ENCODE measurements around the gene NT5DC3.

NT5DC3 gene

DNA sequence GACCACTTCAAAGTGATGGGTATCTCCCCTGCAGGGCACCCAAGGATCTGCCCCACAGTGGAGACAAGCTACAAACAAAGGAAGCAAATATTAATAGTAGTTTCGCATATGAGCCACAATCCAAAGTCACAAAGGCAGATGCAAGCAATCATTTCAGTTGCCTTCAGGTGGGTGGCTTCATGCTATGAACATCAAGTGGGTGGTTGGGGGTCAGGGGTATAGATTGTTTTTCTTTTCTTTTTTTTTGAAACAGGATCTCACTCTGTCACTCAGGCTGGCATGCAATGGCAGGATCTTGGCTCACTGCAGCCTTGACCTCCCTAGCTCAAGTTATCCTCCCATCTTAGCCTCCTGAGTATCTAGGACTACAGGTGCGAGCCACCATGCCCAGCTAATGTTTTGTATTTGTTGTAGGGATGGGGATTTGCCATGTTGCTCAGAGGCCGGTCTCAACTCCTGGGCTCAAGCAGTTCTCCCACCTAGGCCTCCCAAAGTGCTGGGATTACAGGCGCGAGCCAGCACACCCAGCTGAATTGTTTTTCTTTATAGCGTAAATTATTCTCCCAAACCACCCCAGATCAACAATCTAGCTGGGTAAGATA is 13.4 kb upstream of the NT5DC3 start:
- no peaks in the 10 kb centered on the region for H3K9me2 ChIP-seq (replicated peaks; ENCODE audit: insufficient read depth, low read length)
- no peak for DNase-seq
- no peak overlapping the region for H3K4me3 ChIP-seq (ENCODE audit: low read length)
- H3K27me3 ChIP-seq (replicated peaks; ENCODE audit: insufficient read depth, low read length): no peaks in the 10 kb centered on the region
- H3K79me2 ChIP-seq (ENCODE audit: low read length): no peaks in the 10 kb centered on the region
- TF ChIP-seq EZH2 (optimal IDR thresholded peaks at IDR 0.05; ENCODE audit: low read depth, low read length) (no peak), CTCF (IDR thresholded peaks at IDR 0.05; ENCODE audit: low read length) (no peak), EZH2phosphoT487 (IDR thresholded peaks at IDR 0.05; ENCODE audit: low read length) (no peak)
- H3K27ac ChIP-seq (ENCODE audit: low read length): no peak overlapping the region
- no peaks in the 10 kb centered on the region for H4K20me1 ChIP-seq (ENCODE audit: insufficient read depth, low read length)
- H3K9ac ChIP-seq (ENCODE audit: low read length): no peak overlapping the region
- no peaks in the 10 kb centered on the region for H3K36me3 ChIP-seq (replicated peaks; ENCODE audit: insufficient read depth, low read length)
- H3K9me3 ChIP-seq (replicated peaks; ENCODE audit: insufficient read depth, low read length): no peaks in the 10 kb centered on the region
- peaks cover 19% of the 10 kb centered on the region; the same call in 1 of the 2 replicates for H3K4me1 ChIP-seq (ENCODE audit: low read length)
- H3K4me2 ChIP-seq (ENCODE audit: low read depth, low read length): no peak overlapping the region
- no peak overlapping the region for H2AFZ ChIP-seq (ENCODE audit: low read length)
- no peaks in the 10 kb centered on the region for H3F3A ChIP-seq (ENCODE audit: insufficient read depth, low read length)

GRCh38 chr12:103852498-103852997 is 11.5 kb upstream of the NT5DC3 start:
- no peak for TF ChIP-seq CTCF (IDR thresholded peaks at IDR 0.05; ENCODE audit: low read length)
- Histone ChIP-seq H2AFZ (ENCODE audit: low read length) (no peak overlapping the region), H3K27me3 (replicated peaks; ENCODE audit: insufficient read depth, low read length) (no peaks in the 10 kb centered on the region), H3K4me3 (ENCODE audit: low read length) (no peak overlapping the region), H3K9ac (ENCODE audit: low read length) (no peak overlapping the region), H3K36me3 (replicated peaks; ENCODE audit: insufficient read depth, low read length) (no peaks in the 10 kb centered on the region), H3K4me1 (ENCODE audit: low read length) (peaks cover 19% of the 10 kb centered on the region; the same call in 1 of the 2 replicates), H3K9me2 (replicated peaks; ENCODE audit: insufficient read depth, low read length) (no peaks in the 10 kb centered on the region), H3F3A (ENCODE audit: insufficient read depth, low read length) (no peaks in the 10 kb centered on the region), H4K20me1 (ENCODE audit: insufficient read depth, low read length) (no peaks in the 10 kb centered on the region), H3K27ac (ENCODE audit: low read length) (no peak overlapping the region), H3K9me3 (replicated peaks; ENCODE audit: insufficient read depth, low read length) (no peaks in the 10 kb centered on the region), H3K79me2 (ENCODE audit: low read length) (no peaks in the 10 kb centered on the region), H3K4me2 (ENCODE audit: low read depth, low read length) (no peak overlapping the region)
- no peak for DNase-seq

DNA sequence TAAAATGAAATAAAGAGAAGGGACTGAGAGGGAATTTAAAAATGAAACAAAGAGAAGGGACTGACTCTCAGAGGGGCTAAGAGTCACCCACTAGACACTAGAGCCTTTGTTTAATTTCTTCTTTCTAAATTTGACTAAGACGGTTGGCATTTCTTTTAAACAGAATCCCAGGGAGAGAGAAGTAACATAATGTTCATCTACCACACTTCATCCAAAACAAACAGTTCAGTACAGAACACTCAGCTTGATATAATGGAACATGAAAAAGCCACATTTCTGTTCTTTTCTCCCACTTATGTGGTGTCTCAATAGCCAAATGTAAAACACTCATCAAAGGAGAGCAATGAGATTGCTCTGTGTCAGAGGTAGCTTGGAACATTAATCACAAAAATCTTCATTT is 10.1 kb upstream of the NT5DC3 start:
- H3K9ac ChIP-seq (ENCODE audit: low read length): no peak overlapping the region
- H3K4me3 ChIP-seq (ENCODE audit: low read length): no peak overlapping the region
- H3K4me2 ChIP-seq (ENCODE audit: low read depth, low read length): peak overlapping the region; percentile 16; the same call in 1 of the 2 replicates
- H3K4me1 ChIP-seq (ENCODE audit: low read length): peaks cover 19% of the 10 kb centered on the region; the same call in 1 of the 2 replicates
- no peak overlapping the region for H3K27ac ChIP-seq (ENCODE audit: low read length)
- no peak overlapping the region for H2AFZ ChIP-seq (ENCODE audit: low read length)
- no peaks in the 10 kb centered on the region for H3K9me3 ChIP-seq (replicated peaks; ENCODE audit: insufficient read depth, low read length)
- H3K27me3 ChIP-seq (replicated peaks; ENCODE audit: insufficient read depth, low read length): no peaks in the 10 kb centered on the region
- H3K9me2 ChIP-seq (replicated peaks; ENCODE audit: insufficient read depth, low read length): no peaks in the 10 kb centered on the region
- H3F3A ChIP-seq (ENCODE audit: insufficient read depth, low read length): no peaks in the 10 kb centered on the region
- no peaks in the 10 kb centered on the region for H3K79me2 ChIP-seq (ENCODE audit: low read length)
- TF ChIP-seq EZH2 (optimal IDR thresholded peaks at IDR 0.05; ENCODE audit: low read depth, low read length): no peak
- TF ChIP-seq EZH2phosphoT487 (IDR thresholded peaks at IDR 0.05; ENCODE audit: low read length): no peak
- TF ChIP-seq CTCF (IDR thresholded peaks at IDR 0.05; ENCODE audit: low read length): no peak
- H4K20me1 ChIP-seq (ENCODE audit: insufficient read depth, low read length): no peaks in the 10 kb centered on the region
- no peaks in the 10 kb centered on the region for H3K36me3 ChIP-seq (replicated peaks; ENCODE audit: insufficient read depth, low read length)
- DNase-seq: no peak

All from MM.1S (cell line).